Stimulated activated CD4-positive, alpha-beta T cell treated with anti-CD3 and anti-CD28 coated beads, Interleukin-2, amount 100 ng/mL, for 24 hours (primary cell): Measurements from ENCODE around the gene STRA8.
"Not testable (repeated sequence)": the region's sequence is repeated elsewhere in the genome, so short reads cannot be mapped to it uniquely, and the experiment has no call there.

Source experiments
- DNase-seq, 2 donors: peaks; one replicate each; pipeline ENCODE4 v3.0.0-alpha.2; 2020

Gene STRA8

GRCh38 chr7:135205850-135206249, 27.8 kb upstream of the STRA8 start:
- no peak for DNase-seq

GRCh38 chr7:135206941-135207391, 26.7 kb upstream of the STRA8 start:
- DNase-seq, result no peak

- no peak for DNase-seq
These were observed 26.1 kb upstream of the STRA8 start for GRCh38 chr7:135207406-135208101.

- DNase-seq, result no peak
These were observed 25.4 kb upstream of the STRA8 start for GRCh38 chr7:135208102-135208793.

GRCh38 chr7:135209225-135209834, 24.3 kb upstream of the STRA8 start:
- no peak for DNase-seq

- DNase-seq, result no peak
These were observed 22.8 kb upstream of the STRA8 start for GRCh38 chr7:135210888-135211178.

- peak; percentile 97 to 98 for DNase-seq
These were observed 22.3 kb upstream of the STRA8 start, which contains the start of gene WDR91 for GRCh38 chr7:135211179-135211945. WDR91 (minus strand) TSS chr7:135211526; CDS start chr7:135211502, 24 bp downstream.

GRCh38 chr7:135211946-135212685, 21.5 kb upstream of the STRA8 start:
- DNase-seq, result not testable (repeated sequence)

GRCh38 chr7:135213831-135214230, 19.8 kb upstream of the STRA8 start:
- no peak for DNase-seq

- no peak for DNase-seq
These were observed 18.5 kb upstream of the STRA8 start for GRCh38 chr7:135215180-135215579.

GRCh38 chr7:135215698-135216097, 17.9 kb upstream of the STRA8 start:
- DNase-seq, result no peak

- no peak for DNase-seq
These were observed 15.8 kb upstream of the STRA8 start for GRCh38 chr7:135217645-135218509.

GRCh38 chr7:135224027-135224426, 9.6 kb upstream of the STRA8 start:
- no peak for DNase-seq

- no peak for DNase-seq
These were observed 2.0 kb upstream of the STRA8 start for GRCh38 chr7:135231686-135232085.

- DNase-seq, result no peak
These were observed 1.6 kb upstream of the STRA8 start for GRCh38 chr7:135232087-135232486.

- DNase-seq, result peak in 1 of 2 donors; percentile 14
These were observed 918 bp upstream of the STRA8 start for GRCh38 chr7:135232720-135233119.

- DNase-seq, result not testable (repeated sequence)
These were observed 457 bp downstream of the STRA8 start for GRCh38 chr7:135234095-135234494.

GRCh38 chr7:135234727-135235126, 1.1 kb downstream of the STRA8 start:
- DNase-seq, result no peak

GRCh38 chr7:135235841-135236240, 2.2 kb downstream of the STRA8 start:
- no peak for DNase-seq

- DNase-seq, result no peak
These were observed 3.1 kb downstream of the STRA8 start for GRCh38 chr7:135236727-135237126.

- peak in 1 of 2 donors; percentile 17 for DNase-seq
These were observed 4.6 kb downstream of the STRA8 start for GRCh38 chr7:135238112-135238744.
